GM18502 (cell line): ENCODE measurements around the gene ACSM3.
A peak's percentile ranks its signal among the peaks of the same experiment; 100 is the strongest.
"Not testable (repeated sequence)": the region's sequence is repeated elsewhere in the genome, so short reads cannot be mapped to it uniquely, and the experiment has no call there.

Experiments
- ATAC-seq: cut with Tn5 transposase; IDR thresholded peaks from one replicate; pipeline ENCODE4 v1.9.1; 2021; ENCODE audit warnings: mild to moderate bottlenecking; ENCODE audit not compliant: unreplicated experiment, poor library complexity

ACSM3 gene, protein sequence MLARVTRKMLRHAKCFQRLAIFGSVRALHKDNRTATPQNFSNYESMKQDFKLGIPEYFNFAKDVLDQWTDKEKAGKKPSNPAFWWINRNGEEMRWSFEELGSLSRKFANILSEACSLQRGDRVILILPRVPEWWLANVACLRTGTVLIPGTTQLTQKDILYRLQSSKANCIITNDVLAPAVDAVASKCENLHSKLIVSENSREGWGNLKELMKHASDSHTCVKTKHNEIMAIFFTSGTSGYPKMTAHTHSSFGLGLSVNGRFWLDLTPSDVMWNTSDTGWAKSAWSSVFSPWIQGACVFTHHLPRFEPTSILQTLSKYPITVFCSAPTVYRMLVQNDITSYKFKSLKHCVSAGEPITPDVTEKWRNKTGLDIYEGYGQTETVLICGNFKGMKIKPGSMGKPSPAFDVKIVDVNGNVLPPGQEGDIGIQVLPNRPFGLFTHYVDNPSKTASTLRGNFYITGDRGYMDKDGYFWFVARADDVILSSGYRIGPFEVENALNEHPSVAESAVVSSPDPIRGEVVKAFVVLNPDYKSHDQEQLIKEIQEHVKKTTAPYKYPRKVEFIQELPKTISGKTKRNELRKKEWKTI

GRCh38 chr16:20763461-20764232 is at the start of gene ACSM3:
ACSM3 (plus strand) TSS chr16:20764014; CDS start chr16:20770035, 6,021 bp downstream.
- ATAC-seq: peak; percentile 99

DNA sequence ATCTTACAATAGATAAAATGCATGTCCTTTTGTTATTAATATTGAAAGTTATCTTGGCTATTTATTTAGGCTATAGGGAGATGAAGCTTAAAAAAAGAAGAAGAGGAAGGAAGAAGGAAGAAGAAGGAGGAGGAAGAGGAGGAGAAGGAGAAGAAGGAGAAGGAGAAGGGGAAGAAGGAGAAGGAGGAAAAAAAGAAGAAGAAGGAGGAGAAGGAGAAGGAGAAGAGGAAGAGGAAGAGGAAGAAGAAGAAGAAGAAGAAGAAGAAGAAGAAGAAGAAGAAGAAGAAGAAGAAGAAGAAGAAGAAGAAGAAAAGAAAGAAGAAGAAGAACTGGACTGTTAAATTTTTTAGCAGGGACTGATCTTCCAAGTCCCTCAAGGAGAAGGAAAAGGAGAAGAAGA is 46.1 kb upstream of the ACSM3 start:
- ATAC-seq: not testable (repeated sequence)

- ATAC-seq: no peak
Observed at GRCh38 chr16:20720251-20720650, 43.6 kb upstream of the ACSM3 start.

DNA sequence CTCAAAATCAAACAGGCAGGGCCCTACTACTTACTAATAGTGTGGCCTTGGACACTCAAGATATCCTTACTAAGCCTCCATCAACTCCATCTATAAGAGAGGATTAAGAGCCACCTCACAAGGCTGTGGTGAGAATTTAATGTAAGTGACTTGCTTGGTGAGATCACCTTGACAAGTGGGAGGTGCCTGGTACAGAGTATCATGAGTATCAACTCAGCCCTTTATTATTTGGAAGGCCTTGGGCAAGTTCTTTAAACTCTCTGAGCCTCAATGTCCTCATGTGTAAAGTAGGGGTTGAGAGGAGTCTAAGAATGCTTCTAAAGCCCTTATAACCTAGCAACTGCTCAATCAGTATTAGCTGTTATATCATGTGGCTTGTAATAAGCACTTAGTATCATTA is 37.2 kb upstream of the ACSM3 start:
- no peak for ATAC-seq

- ATAC-seq: no peak
Observed at GRCh38 chr16:20727181-20727580, 36.6 kb upstream of the ACSM3 start.

GRCh38 chr16:20729141-20729540 is 34.7 kb upstream of the ACSM3 start:
- ATAC-seq: no peak

- ATAC-seq: no peak
Observed at GRCh38 chr16:20734056-20734455, 29.8 kb upstream of the ACSM3 start.

GRCh38 chr16:20734782-20735181 is 29.0 kb upstream of the ACSM3 start:
- no peak for ATAC-seq

GRCh38 chr16:20735490-20735889 is 28.3 kb upstream of the ACSM3 start:
- ATAC-seq: no peak

DNA sequence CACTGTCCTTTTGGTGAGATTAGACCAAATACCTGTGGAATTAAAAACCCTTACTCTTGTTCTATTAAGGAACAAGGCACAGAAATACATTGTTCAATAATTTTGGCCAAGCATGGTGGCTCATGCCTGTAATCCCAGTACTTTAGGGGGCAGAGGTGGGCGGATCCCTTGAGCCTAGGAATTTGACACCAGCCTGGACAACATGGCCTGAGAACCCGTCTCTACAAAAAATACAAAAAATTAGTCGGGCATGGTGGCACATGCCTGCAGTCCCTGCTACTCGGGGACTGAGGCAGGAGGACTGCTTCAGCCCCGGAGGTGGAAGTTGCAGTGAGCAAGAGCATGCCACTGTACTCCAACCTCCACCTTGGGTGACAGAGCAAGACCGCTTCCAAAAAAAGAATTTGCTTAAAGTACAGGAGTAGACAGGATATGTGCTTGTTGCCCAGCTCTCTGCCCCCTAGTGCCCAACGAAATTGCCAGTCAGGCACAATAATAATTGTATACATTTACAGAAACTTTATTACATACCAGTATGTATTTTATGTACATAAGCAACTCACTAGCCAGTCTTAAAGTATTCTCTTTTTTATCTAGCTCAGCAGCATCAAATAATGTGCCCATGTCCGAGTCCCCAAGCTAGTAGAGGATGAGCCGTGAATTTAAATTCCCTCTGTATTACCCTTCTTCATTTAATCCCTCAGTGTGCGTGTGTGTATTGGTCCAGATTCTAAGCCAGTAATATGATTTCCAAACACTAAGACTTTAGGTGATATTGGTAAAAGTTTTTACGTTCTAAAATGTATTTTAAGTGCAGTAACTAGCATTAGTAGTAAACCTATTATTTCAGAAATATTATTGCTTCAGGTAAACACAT is 23.6 kb upstream of the ACSM3 start:
- no peak for ATAC-seq

- peak; percentile 78 for ATAC-seq
Observed at GRCh38 chr16:20740901-20741521, 22.8 kb upstream of the ACSM3 start.

DNA sequence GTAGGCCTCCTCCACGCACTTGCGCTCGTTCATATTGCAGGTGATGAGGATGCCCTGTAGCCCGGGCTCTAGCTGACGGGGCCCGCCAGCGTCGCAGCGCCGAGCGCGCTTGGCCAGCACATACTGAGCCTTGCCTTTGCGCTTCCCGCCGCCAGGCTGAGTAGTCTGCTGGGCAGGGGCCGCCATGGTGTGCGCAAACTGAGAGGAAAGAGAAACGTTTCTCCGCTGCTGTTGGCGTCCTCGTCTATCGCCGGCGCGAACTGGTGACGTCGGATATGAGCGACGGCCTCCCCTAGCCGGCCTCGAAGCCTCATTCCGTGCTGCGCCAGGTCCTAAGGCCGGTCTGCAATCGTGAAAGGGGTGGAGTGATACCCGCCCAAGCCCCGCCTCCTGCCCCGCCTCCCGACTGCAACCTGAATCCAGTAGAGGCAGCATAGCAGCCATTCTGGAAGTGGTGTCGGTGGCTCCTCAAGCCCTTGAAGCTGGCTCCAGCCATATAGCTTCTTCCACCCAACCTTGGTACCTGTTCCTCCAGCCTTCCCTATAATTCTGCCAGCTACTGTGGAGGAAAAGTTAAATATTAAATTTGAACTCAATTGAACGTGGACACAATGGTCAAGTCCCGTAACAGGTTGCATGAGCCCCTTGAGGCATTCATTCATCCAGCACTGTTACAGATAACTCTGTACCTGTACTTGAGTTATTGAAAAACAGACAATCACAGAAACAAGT is 22.1 kb upstream of the ACSM3 start, which contains the start of gene THUMPD1:
TSS of gene THUMPD1 (minus strand) at position 265 of the 732 bp plus-strand sequence. CDS start at position 186, 79 bp downstream.
- ATAC-seq: peak; percentile 87

- no peak for ATAC-seq
Observed at GRCh38 chr16:20743591-20743990, 20.2 kb upstream of the ACSM3 start.

DNA sequence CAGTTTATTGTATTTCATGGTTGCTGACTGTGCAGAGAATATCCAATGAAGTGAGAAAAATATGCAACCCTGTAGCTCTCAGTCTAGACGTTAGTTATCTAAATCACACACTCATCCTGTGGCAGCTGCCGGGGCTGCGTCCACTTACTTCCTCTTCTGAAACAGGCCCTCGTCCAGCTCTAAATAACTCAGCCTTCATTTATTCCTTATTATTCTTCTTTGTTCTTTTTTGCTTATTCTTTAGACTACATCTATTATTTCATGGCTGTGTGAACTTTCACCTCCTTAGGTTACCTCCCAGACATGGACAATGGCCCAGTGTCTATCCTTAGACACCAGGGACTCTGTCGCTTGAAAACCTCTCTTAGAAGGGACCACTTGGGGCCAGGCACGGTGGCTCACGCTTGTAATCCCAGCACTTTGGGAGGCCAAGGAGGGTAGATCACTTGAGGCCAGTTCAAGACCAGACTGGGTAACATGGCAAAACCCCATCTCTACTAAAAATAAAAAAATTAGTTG is 18.8 kb upstream of the ACSM3 start:
- ATAC-seq: no peak

GRCh38 chr16:20746461-20746860 is 17.4 kb upstream of the ACSM3 start:
- no peak for ATAC-seq

- ATAC-seq: no peak
Observed at GRCh38 chr16:20747030-20747816, 16.6 kb upstream of the ACSM3 start.

- no peak for ATAC-seq
Observed at GRCh38 chr16:20749474-20749873, 14.3 kb upstream of the ACSM3 start.

GRCh38 chr16:20750558-20750957 is 13.3 kb upstream of the ACSM3 start:
- no peak for ATAC-seq
